Esophagus (tissue), 2 donors: ENCODE results near the gene NXNL1. TPM values are rescaled to one million over a fixed set of nuclear protein-coding genes. Genes with fewer than 3 reads are reported as not detected.
"Not testable (repeated sequence)": the region's sequence is repeated elsewhere in the genome, so short reads cannot be mapped to it uniquely, and the experiment has no call there.

Experiments
- H3K27ac ChIP-seq, 2 donors: one replicate each; pipeline ENCODE4 v1.5.1; 2013; ENCODE audit warnings: low read depth in 2 of 2, mild to moderate bottlenecking in 2 of 2, inconsistent platforms in 1 of 2, low read length in 1 of 2, moderate library complexity in 1 of 2
- H3K27me3 ChIP-seq, 2 donors: one replicate each; pipeline ENCODE4 v1.6.1; 2013; ENCODE audit warnings: low read length in 2 of 2, control low read depth in 1 of 2, mild to moderate bottlenecking in 1 of 2; ENCODE audit not compliant: insufficient read depth in 2 of 2, control insufficient read depth in 1 of 2
- H3K36me3 ChIP-seq, 2 donors: one replicate each; pipeline ENCODE4 v1.6.1; 2013; ENCODE audit warnings: low read length in 1 of 2; ENCODE audit not compliant: control insufficient read depth in 2 of 2, insufficient read depth in 2 of 2
- H3K4me1 ChIP-seq, 2 donors: one replicate each; pipeline ENCODE4 v1.6.1; 2013; ENCODE audit warnings: low read length in 1 of 2; ENCODE audit not compliant: control insufficient read depth in 2 of 2, insufficient read depth in 2 of 2
- H3K4me3 ChIP-seq, 2 donors: one replicate each; pipeline ENCODE4 v1.5.1; 2013; ENCODE audit warnings: low read length in 2 of 2, mild to moderate bottlenecking in 2 of 2, low read depth in 1 of 2, moderate library complexity in 1 of 2
- H3K9me3 ChIP-seq, 2 donors: one replicate each; pipeline ENCODE4 v1.6.1; 2013; ENCODE audit warnings: mild to moderate bottlenecking in 2 of 2, low read depth in 1 of 2, low read length in 1 of 2, moderate library complexity in 1 of 2; ENCODE audit not compliant: control insufficient read depth in 2 of 2, insufficient read depth in 1 of 2
- WGBS, 2 donors: extraction: QIAGEN DNeasy Blood & Tissue Kit; methylation state at CpG; one replicate each; pipeline ENCODE4 v1.1.7; 2013; 5-methylcytosine and 5-hydroxymethylcytosine counted together
- polyA plus RNA-seq, 2 donors: library from polyadenylated mRNA; stranded (reverse); fragments of 200-250 nt; gene quantifications; one replicate each; pipeline ENCODE4 v1.2.3, GENCODE V29; 2013
- donor health status: healthy with polysubstance abuse.
- donor health status: Bipolar disorder and iron deficiency.

NXNL1 gene
- polyA plus RNA-seq, 2 donors: not detected

DNA sequence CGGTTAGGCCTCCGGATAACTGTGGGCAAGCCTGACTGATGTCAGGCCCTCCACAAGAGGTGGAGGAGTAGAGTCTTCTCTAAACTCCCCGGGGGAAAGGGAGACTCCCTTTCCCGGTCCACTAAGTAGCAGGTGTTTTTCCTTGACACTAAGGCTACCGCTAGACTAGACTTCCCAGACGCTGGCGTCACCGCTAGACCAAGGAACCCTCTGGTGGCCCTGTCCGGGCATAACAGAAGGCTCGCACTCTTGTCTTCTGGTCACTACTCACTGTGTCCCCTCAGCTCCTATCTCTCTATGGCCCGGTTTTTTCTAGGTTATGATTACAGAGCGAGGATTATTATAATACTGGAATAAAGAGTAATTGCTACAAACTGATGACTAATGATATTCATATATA, 38.3 kb upstream of the NXNL1 start:
- not testable (repeated sequence) for H3K36me3 ChIP-seq, H3K9me3 ChIP-seq, H3K27me3 ChIP-seq, H3K27ac ChIP-seq, H3K4me3 ChIP-seq, H3K4me1 ChIP-seq
- WGBS, 2 donors: 75 to 84% methylated on average over 12 of the region's 12 CpGs

DNA sequence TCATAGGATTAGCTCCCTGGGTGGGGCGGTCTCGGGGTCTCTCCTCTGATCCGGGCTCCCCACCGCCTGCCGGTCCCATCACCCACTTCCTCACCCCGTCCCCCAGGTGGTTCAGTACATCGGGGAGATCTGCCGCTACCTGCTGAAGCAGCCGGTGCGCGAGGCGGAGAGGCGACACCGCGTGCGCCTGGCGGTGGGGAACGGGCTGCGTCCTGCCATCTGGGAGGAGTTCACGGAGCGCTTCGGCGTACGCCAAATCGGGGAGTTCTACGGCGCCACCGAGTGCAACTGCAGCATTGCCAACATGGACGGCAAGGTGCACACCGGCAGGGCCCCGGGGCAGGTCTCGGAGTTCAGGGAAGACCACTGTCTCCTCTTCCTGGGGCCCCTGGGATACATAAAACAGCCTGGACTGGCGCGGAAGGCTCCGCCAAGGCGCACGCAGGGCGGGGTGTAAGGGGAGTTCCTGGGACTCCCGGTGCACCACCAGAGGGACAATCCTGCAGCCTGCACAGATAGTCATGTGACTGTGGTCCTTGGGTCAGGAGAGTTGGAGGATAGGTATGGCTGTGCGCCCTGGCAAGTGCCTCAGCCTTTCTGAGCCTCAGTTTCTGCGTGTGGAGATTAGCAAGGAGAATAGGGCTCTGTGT, 36.5 kb upstream of the NXNL1 start:
- Histone ChIP-seq H3K4me1 (peaks cover 3 to 4% of the 10 kb centered on the region in 2 donors), H3K27ac (no peak overlapping the region), H3K4me3 (no peak overlapping the region), H3K9me3 (no peaks in the 10 kb centered on the region), H3K36me3 (peaks cover 0 to 10% of the 10 kb centered on the region in 2 donors), H3K27me3 (no peaks in the 10 kb centered on the region)
- 79 to 82% methylated on average over 41 of the region's 41 CpGs for whole genome bisulfite sequencing, 2 donors

DNA sequence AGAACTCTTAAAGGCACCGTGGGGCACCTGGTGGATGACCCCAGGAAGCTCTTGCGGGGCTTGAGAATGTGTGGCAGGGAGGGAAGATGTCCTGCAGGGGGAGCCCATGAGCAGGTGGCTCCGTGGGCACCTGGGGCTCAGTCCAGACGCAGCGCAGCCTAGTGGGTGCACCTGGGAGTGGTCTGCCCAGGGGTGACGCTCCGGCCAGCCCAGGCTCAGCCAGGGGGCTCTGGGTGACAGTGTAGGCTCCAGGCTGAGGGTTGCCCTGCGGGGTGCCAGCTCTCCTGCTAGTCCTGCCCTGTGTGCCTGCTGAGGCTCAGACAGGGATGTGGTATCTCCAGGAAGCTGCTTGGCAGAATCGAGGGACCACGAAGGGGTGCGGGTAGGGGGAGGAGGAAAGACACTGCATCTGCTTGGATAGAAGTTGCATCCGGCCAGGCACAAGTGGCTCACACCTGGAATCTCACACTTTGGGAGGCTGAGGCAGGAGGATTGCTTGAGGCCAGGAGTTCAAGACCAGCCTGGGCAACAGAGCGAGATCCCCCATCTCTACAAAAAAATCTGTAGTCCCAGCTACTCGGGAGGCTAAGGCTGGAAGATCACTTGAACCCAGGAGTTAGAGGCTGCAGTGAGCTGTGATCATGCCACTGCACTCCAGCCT, 35.7 kb upstream of the NXNL1 start:
- Histone ChIP-seq H3K27ac (no peak overlapping the region), H3K36me3 (peaks cover 0 to 10% of the 10 kb centered on the region in 2 donors), H3K27me3 (no peaks in the 10 kb centered on the region), H3K4me1 (peaks cover 3 to 4% of the 10 kb centered on the region in 2 donors), H3K9me3 (no peaks in the 10 kb centered on the region), H3K4me3 (no peak overlapping the region)
- 40% methylated on average over 14 of the region's 14 CpGs for WGBS, 2 donors

- H3K27ac ChIP-seq: no peak overlapping the region
- H3K4me1 ChIP-seq: peaks cover 3 to 4% of the 10 kb centered on the region in 2 donors
- H3K36me3 ChIP-seq: peaks cover 0 to 6% of the 10 kb centered on the region in 2 donors
- no peak overlapping the region for H3K4me3 ChIP-seq
- H3K27me3 ChIP-seq: no peaks in the 10 kb centered on the region
- H3K9me3 ChIP-seq: no peaks in the 10 kb centered on the region
- 65 to 67% methylated on average over 9 of the region's 9 CpGs for WGBS, 2 donors
These were observed 35.0 kb upstream of the NXNL1 start for GRCh38 chr19:17495639-17496296.

DNA sequence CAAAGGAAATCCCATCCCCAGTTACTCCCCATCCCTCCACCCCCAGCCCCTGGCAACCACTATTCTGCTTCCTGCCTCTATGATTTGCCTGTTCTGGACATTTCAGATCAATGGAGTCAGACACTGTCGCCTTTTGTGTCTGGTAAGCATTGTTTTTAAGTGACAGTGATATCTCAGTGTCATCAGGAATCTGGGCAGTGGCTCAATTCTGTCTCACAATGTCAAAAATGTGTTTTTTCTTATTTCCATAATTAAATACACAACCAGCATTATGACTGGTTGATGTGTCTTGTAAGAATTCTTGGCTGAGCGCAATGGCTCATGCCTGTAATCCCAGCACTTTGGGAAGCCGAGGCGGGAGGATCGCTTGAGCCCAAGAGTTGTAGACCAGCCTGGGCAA, 30.6 kb upstream of the NXNL1 start:
- Histone ChIP-seq H3K9me3 (no peaks in the 10 kb centered on the region), H3K27me3 (no peaks in the 10 kb centered on the region), H3K27ac (no peak overlapping the region), H3K4me3 (no peak overlapping the region), H3K36me3 (peaks cover 0 to 1% of the 10 kb centered on the region in 2 donors), H3K4me1 (peaks cover 2 to 5% of the 10 kb centered on the region in 2 donors)
- WGBS, 2 donors: 89 to 91% methylated on average over 5 of the region's 5 CpGs

DNA sequence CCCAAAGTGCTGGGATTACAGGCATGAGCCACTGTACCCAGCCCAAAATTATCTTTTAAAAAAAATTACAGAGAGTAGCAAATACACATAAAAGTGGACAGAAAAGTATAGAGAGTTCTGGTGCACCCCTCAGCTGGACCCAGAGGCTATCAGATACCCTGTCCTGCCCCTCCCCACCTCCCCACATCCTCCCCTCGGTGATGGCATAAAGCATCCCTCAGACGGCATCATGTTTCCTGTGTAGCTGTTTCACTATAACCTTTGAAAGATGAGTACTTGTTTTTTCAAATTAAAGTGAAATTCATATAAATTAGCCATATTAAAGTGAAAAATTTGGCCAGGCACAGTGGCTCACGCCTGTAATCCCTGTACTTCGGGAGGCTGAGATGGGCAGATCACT, 29.7 kb upstream of the NXNL1 start:
- Histone ChIP-seq H3K36me3 (peaks cover 0 to 1% of the 10 kb centered on the region in 2 donors), H3K27ac (no peak overlapping the region), H3K27me3 (no peaks in the 10 kb centered on the region), H3K9me3 (no peaks in the 10 kb centered on the region), H3K4me1 (peaks cover 0 to 5% of the 10 kb centered on the region in 2 donors), H3K4me3 (no peak overlapping the region)
- WGBS, 2 donors: 53 to 66% methylated on average over 4 of the region's 4 CpGs

DNA sequence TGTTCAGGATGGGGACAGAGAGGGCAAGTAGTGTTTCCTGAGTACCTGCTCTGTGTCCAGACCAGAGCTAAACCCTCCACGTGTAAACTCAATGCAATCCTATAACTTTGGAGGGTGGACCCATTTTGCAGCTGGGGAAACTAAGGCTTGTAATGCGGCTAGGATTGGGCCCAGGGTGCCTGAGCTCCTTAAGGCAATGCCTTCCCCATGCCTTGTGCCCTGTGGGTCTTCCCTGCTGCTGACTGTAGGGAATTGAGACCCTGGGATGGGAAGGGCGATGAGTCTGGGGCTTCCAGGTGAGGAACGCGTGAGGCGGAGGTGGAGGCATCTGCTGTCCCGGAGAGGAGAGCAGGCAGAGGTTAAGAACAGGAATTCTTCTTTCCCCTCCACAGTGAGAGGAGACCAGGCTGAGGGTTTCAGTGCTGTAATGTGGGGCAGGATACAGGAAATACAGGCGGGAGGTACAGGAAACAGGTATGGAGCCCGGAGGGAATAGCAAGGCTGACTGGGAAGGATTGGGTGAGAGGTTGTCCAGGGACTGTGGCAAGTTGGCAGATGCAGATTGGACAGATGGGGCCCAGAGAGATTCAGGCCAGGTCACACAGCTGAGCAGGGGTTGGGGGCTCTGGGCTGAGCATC, 28.8 kb upstream of the NXNL1 start:
- Histone ChIP-seq H3K27ac (peak overlapping the region in 1 of 2 donors; percentile 6), H3K9me3 (no peaks in the 10 kb centered on the region), H3K4me1 (peaks cover 0 to 5% of the 10 kb centered on the region in 2 donors), H3K27me3 (no peaks in the 10 kb centered on the region), H3K36me3 (peaks cover 0 to 1% of the 10 kb centered on the region in 2 donors), H3K4me3 (no peak overlapping the region)
- WGBS, 2 donors: 68 to 79% methylated on average over 9 of the region's 9 CpGs

- H3K4me1 ChIP-seq: peaks cover 0 to 5% of the 10 kb centered on the region in 2 donors
- WGBS, 2 donors: 21 to 48% methylated on average over 30 to 31 of the region's 31 CpGs
- H3K27me3 ChIP-seq: no peaks in the 10 kb centered on the region
- no peaks in the 10 kb centered on the region for H3K9me3 ChIP-seq
- peaks cover 0 to 1% of the 10 kb centered on the region in 2 donors for H3K36me3 ChIP-seq
- no peak overlapping the region for H3K4me3 ChIP-seq
- H3K27ac ChIP-seq: peak overlapping the region in 1 of 2 donors; percentile 76
These were observed 28.1 kb upstream of the NXNL1 start for GRCh38 chr19:17488593-17489391.
